AG04449 (cell line): ENCODE measurements around the gene RBP7.

Experiments used
- CTCF ChIA-PET: fragments of 350-600 bp; formaldehyde crosslinking; extraction: SDS; loops from one replicate; lab custom pipeline; 2021; ENCODE audit warnings: antibody characterized with exemption; lab: Yijun Ruan, JAX
- POLR2A ChIA-PET: fragments of 400-600, 350-600 bp; formaldehyde crosslinking; extraction: SDS; loops from one replicate; lab custom pipeline; 2020; ENCODE audit warnings: antibody characterized with exemption, inconsistent platforms; lab: Yijun Ruan, JAX
- DNase-seq: peaks from one replicate; pipeline ENCODE4 v3.0.0-alpha.2; 2010; ENCODE audit warnings: low read depth, low spot score
- H3K4me3 ChIP-seq: 2 replicates; pipeline ENCODE4 v1.5.1; 2011; ENCODE audit warnings: low read depth, mild to moderate bottlenecking, control low read depth, low read length
- TF ChIP-seq, protein P1 (sequence below): IDR thresholded peaks from one replicate; pipeline ENCODE4 v1.5.1; 2011; ENCODE audit warnings: mild to moderate bottlenecking, moderate library complexity, low read length, control low read depth, inconsistent platforms; ENCODE audit not compliant: insufficient read depth; ENCODE audit errors: missing control alignments

Gene RBP7

DNA sequence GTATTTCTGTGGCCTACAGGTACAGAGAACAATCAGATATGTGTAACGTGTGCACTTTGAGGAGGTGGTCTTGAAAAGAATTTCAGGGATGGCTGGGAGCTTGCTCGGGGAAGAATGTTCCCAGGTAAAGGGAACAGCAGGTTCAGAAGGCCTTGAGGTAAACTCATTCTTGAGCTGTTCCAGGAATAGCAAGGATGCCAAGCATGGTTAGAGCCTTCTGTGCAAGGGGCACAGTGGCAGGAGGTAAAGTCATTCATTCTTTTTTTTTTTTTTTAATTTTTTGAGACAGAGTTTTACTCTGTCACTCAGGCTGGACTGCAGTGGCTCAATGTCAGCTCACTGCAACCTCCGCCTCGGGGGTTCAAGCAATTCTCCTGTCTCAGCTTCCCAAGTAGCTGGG, 45.7 kb downstream of the RBP7 start:
- TF ChIP-seq, protein P1, sequence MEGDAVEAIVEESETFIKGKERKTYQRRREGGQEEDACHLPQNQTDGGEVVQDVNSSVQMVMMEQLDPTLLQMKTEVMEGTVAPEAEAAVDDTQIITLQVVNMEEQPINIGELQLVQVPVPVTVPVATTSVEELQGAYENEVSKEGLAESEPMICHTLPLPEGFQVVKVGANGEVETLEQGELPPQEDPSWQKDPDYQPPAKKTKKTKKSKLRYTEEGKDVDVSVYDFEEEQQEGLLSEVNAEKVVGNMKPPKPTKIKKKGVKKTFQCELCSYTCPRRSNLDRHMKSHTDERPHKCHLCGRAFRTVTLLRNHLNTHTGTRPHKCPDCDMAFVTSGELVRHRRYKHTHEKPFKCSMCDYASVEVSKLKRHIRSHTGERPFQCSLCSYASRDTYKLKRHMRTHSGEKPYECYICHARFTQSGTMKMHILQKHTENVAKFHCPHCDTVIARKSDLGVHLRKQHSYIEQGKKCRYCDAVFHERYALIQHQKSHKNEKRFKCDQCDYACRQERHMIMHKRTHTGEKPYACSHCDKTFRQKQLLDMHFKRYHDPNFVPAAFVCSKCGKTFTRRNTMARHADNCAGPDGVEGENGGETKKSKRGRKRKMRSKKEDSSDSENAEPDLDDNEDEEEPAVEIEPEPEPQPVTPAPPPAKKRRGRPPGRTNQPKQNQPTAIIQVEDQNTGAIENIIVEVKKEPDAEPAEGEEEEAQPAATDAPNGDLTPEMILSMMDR = no peak
- no peak overlapping the region for H3K4me3 ChIP-seq
- POLR2A ChIA-PET = no interaction called here
- DNase-seq = no peak
- CTCF ChIA-PET = interaction anchor here (1.4 kb wide), 1 partner anchor 10 kb away, joined by 5 read pairs; the partner anchor contains the start of gene UBE4B

DNA sequence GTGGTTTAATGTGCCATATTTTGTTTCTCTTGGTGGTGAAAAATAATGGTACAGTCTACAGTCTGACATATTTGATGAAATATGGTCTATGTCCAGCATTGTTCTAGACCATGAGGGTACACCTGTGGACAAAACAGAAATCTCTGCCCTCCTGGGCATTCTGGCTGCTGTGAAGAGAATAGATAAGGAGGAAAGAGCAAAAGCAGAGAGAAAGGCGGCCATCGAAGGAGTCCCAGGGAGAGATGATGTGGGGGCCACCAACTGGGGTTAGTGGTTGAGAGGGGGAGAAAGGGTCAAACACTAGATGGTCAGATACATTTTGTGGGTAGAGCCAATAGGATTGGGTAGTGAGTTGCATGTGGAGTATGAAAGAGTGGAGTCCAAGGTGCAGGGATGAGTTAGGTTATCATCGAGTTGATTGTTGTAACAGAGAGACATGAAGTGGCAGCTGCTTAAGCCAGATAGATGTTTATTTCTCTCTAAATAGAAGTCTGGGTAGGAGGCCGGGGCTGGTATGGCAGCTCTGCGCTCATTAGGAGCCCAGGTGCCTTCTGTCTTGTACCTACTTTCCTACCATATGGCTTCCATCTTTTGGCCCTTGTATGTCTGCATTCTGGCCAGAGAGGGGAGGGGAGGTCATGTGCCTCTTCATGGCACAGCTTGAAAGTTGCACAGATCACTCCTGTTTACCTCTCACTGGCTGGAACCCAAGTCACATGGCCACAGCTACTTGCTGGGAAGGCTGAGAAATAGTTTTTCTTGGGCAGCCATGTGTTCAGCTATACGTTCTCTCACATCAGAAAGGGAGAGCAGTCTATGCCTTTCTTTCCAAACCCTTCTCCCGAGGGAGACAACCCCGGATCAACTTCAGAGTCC, 48.7 kb downstream of the RBP7 start:
- no peak for DNase-seq
- TF ChIP-seq, protein P1 = no peak
- no peak overlapping the region for H3K4me3 ChIP-seq
- CTCF ChIA-PET = interaction anchor here (0.7 to 2.3 kb wide), 3 partner anchors 10 to 96 kb away, joined by 3 to 9 read pairs (median 3); no protein-coding TSS in a partner anchor
- POLR2A ChIA-PET = no interaction called here

DNA sequence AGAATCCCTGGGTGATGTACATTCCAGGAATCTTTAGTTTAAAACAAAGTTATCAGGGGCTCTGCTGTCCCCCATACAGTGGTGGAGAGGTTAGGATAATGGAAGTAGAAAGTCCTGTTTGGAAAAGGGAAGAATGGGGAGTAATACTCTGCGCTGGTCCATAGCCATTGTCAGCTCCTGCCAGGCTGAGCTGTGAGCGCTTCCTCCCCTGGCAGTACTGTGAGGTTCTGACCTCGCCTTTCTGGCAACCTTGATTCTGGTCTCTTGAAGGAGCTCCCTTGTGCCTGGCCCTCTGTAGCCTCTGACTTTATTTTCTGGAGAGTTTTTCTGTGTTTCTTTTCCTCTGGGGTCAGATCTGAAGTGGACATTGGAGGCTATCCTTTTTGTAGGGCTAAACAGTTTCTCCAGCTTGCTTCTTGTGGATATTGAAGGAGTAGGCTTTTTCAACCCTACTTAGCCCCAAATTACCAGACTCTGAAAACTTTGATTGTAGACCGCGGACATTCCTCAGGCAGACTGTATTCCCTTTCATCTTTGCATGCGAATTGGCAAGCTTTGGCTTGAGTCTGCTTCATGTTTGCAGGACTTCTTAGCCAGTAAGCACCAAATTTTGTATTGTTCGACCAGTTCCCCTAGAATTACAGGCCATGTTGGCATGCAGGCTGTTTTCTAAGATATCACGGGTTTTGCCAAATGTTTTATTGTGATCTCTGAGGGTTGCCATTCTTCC, 49.5 kb downstream of the RBP7 start:
- CTCF ChIA-PET = interaction anchor here (0.7 to 2.3 kb wide), 3 partner anchors 9 to 97 kb away, joined by 3 to 9 read pairs (median 3); no protein-coding TSS in a partner anchor
- no peak overlapping the region for H3K4me3 ChIP-seq
- DNase-seq = no peak
- TF ChIP-seq, protein P1 = no peak
- POLR2A ChIA-PET = no interaction called here

DNA sequence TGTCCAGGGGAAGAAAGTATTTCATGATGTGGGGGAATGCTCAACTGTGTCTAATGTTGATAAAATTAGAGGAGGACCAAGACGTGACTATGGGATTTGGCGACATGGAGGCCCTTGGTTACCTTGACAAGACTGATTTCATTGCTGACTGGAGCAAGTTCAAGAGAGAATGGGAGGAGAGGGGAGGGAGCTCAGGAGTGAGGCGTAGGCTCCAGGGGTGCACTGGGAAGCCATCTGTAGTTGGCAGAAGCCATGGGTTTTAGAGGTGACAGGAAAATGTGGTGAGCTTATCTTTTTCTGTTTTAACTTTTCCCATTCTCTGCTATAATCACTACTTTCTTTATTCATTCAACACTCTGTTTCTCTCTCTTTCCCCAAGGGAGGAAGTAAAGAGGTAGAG, 51.6 kb downstream of the RBP7 start:
- POLR2A ChIA-PET = no interaction called here

DNA sequence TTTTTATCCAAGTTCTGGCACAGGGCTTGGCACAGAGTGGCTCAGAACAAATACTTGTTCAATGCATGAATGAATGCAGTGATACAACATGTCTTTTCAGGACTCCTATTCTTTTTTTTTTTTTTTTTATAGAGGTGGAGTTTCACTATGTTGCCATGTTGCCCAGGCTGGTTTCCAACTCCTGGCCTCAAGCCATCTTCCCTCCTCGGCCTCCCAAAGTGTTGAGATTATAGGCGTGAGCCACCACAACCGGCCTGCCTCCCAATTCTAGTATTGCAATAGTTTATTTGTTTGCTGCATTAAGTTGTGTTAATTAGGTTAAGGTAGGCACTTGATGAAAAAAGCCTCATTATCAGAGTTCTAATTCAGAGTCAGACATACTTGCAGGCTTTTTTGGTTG, 53.6 kb downstream of the RBP7 start:
- TF ChIP-seq, protein P1 = no peak
- ChIA-PET POLR2A (no interaction called here), CTCF (no interaction called here)
- no peak overlapping the region for H3K4me3 ChIP-seq
- DNase-seq = no peak

More for the DNA sequence above, 51.6 kb downstream of the RBP7 start:
- TF ChIP-seq, protein P1 = no peak
- DNase-seq = no peak
- CTCF ChIA-PET = interaction anchor here (1.2 to 1.5 kb wide), 2 partner anchors 14 to 15 kb away, joined by 3 to 10 read pairs; partner anchors contain the start of gene UBE4B
- H3K4me3 ChIP-seq = no peak overlapping the region

DNA sequence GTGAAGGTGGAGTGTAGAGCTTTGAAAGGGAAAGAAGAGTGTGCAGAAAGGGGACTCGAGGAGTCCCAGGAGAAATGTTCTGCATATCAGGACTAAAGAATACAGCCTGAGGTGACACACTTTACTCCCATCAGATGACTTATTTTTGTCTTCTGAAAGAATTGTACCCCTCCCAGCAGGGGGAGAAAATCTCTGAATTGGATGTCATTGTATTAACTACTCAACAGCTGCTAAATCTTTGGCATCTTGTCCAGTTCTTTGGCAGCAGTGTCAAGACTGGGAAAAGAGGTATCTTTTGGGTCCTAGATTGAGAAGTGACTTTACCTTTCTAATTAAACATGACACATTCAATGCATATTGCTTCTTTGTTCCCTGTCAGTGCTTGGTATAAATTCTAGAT, 54.6 kb downstream of the RBP7 start:
- no peak for DNase-seq
- TF ChIP-seq, protein P1 = no peak
- POLR2A ChIA-PET = no interaction called here
- CTCF ChIA-PET = no interaction called here
- H3K4me3 ChIP-seq = no peak overlapping the region
